ENCODE results near the gene LEMD2.

The LEMD2 gene

DNA sequence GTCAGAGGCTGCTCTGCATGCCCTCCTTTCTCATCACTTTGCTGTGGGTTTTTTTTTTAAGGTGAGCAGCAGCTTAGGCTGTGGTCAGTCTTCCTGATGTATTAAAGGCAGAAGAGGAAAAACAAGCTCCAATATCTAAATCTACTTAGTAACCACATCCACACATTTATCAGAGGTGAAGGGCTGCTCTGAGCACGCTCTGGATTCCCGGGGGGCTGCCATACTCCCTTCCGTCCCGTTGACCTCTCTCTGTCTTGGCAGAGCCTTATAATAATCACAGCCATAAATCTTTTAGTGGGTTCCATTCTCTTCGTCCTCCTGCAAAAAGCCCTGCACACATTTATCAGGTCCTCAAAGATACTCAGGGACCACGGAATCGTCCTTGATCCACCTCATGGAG is 2.7 kb upstream of the LEMD2 start:
- no peak for FAIRE-seq

- FAIRE-seq: no peak
Observed at GRCh38 chr6:33790910-33791309, 2.0 kb upstream of the LEMD2 start.

DNA sequence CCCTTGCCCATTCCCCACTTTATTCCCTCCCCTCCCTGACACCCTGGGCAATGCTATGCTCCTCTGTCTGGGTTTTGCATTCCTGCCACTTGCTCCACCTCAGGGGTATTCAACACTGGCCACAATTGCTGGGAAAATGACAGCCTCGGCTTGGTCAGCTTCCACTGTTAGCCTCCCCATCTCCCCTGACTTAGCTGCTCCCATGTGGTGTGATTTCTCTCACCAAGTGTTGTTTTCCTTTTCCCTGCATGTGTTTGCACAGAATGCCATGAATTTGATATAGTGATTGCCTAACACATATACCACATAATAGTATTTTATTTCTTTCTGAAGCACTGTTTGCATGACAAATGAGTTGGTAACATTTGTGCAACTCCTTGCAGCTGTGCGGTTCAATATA is 1.4 kb upstream of the LEMD2 start:
- no peak for FAIRE-seq

DNA sequence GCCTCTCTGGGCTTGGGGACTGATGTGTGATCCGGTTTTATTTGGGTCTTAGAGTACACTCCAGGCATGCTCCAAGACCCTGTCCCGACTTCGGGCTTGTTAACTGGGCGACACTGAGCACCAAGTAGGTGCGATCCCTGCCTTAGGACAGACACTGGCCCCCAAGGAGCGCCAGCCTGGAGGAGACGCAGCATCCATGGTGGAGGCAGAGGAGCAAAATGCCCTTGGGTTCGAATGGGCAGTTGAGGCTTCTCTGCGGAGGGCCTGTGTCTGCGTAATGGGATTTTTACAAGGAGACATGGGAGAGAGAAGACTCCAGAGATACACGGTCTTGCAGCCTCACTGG is 593 bp upstream of the LEMD2 start:
- FAIRE-seq: no peak

DNA sequence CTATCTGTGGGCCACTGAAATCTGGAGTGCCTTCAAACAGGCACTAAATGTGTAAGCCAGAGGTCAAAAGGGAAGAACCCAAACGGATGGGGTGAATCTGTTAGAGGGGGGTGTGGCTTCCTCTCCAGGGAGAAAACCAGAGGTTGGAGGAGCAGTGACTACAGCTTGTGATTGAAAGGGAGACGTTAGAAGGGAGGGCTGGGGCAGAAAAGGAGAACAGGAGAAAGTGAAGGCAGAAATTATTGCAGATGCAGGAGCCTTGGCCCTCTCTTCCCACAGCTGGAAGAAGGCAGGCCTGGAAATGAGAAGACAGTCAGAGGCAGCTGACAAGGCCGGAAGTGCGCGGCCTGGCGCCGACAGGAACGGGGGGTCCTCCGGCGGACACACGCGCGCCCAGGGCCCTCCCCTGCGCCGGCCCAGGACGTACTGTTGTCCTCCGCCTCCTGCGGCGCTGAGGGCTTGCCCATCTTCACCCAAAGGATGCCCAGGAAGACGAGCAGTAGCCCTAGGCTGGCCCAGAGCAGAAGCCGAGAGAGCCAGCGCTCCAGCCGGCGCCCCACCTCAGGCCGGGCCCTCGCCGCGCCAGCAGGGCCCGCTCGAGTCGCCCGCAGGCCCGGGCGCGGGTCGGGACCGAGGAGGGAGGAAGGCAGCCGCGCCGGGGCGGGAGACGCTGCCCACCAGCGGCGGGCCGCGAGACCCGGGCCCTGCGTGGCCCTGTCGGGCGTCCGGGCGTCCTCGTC is 806 bp downstream of the LEMD2 start:
- FAIRE-seq: no peak

DNA sequence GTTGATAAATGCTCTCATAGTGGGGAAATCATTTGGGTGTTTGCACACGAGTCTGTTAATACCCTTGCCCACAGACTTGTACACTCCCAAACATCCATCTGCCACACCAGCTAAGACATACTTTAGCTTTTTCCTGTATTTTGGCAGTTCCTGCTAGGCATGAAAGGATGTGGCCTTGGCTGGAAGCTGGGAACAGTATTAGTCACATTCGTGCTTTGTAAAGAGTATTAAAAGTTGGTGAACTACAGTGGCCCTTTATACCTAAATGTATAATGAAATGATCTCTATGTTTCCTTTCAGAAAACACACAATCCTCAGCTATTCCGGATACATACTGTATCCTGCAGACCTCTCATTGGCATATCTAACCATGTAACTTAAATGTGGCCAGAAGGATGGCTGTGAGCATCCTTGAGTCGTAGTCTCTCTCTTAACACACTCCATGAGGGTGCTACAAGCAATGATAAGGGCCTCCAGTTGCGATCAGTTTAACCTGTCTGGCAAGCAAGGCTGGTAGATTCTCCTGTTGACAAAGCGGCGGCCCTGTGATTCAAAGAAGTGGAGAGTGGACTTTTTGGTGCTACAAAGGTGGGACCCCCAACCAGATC is 1.5 kb downstream of the LEMD2 start:
- no peak for FAIRE-seq

GRCh38 chr6:33786736-33787135 is 2.2 kb downstream of the LEMD2 start:
- no peak for FAIRE-seq

GRCh38 chr6:33785778-33786177 is 3.2 kb downstream of the LEMD2 start:
- FAIRE-seq: no peak

GRCh38 chr6:33784787-33785186 is 4.1 kb downstream of the LEMD2 start:
- no peak for FAIRE-seq

DNA sequence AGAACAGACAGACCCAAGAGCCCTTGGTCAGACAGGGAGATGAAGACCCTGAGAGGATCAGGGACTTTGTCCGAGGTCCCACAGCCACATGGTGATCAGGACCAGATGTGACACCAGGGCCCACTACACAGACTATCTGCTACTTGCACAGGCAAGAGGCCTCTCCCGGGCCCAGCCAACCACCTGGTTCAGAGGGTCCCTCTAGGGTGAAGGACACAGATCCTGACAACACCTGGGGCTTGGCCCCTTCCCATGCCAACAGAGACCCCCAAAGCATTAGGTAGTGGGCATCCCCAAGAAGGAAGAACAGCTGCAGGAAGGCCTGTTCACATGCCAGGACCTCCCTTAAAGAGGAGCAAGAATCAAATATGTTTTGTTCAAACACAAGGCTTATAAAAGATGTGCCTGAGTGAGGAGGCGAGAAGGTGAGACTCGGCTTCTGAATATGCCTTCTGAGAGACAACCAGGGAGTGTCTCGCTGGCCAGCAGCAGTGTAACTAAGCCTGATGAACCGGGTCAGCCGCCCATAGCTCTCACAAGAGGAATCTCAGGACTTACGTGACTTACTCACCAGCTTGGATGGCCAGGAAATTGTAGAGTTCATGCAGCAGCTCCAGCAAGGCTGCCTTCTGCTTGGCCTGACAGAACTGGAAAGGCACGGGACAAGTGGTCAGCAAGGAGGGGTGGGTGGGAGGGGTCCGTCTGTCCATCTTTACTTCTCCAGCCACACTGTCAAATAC is 5.0 kb downstream of the LEMD2 start:
- FAIRE-seq: no peak

DNA sequence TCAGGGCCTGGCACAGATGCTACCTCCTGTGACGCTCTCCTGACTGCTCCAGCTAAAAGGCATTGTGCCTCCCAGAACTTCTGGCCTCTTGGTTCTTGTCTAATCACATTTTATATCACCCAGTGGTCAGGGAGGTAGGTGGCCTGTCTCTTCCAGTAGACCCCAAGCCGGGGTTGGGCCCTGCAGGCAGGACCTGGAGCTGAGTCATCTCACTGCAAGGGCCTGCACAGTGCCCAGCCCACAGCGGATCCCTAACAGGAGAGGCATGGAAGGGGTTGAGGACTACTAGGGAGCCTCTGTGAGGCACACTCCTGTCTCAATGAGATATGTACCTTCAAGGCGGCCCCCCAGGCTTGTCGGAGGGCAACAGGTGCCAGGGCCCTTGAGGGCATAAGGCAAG is 6.4 kb downstream of the LEMD2 start:
- FAIRE-seq: no peak

- no peak for FAIRE-seq
Observed at GRCh38 chr6:33781131-33781975, 7.6 kb downstream of the LEMD2 start.

DNA sequence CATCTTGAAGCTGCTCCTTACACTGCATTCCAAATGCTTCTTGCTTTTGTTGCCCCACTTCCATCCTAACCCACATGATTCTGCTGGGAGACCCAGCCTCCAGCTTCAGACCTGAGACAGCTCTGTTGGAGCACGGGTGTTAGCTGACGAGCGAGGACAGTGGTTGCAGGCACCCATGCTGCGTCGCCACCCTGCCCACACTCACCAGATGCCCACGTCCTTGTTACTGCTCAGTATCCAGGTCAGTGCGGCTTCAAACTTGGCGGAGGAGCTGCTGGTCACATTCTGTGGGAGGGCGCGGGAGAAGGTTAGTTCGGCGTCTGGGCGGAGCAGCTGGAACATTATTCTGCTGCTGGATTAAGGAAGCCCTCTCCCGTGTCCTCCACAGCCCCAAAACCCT is 9.0 kb downstream of the LEMD2 start:
- no peak for FAIRE-seq

- no peak for FAIRE-seq
Observed at GRCh38 chr6:33779290-33779689, 9.6 kb downstream of the LEMD2 start.

GRCh38 chr6:33778444-33779121 is 10.3 kb downstream of the LEMD2 start:
- no peak for FAIRE-seq

- no peak for FAIRE-seq
Observed at GRCh38 chr6:33777398-33778388, 11.2 kb downstream of the LEMD2 start.

GRCh38 chr6:33776764-33777163 is 12.2 kb downstream of the LEMD2 start:
- FAIRE-seq: no peak

DNA sequence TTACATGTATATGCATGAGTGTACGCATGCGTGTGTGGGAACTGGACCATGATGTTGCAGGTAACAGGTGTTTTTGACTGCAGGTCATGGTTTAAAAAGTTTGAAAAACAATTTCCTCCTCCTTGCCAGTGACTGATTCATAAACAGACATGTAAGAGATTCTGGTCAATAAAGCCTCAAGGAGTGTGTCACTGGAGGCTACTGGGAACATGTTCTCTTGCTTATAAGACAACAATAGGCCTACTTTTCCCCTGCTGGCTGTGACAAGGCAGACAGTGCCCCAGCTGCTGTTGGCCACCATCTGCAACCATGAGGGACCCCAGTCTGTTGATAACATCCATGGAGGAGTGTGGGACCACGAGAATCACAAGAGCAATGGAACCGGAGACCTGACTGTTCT is 12.7 kb downstream of the LEMD2 start:
- no peak for FAIRE-seq

GRCh38 chr6:33774774-33775173 is 14.2 kb downstream of the LEMD2 start:
- FAIRE-seq: no peak

DNA sequence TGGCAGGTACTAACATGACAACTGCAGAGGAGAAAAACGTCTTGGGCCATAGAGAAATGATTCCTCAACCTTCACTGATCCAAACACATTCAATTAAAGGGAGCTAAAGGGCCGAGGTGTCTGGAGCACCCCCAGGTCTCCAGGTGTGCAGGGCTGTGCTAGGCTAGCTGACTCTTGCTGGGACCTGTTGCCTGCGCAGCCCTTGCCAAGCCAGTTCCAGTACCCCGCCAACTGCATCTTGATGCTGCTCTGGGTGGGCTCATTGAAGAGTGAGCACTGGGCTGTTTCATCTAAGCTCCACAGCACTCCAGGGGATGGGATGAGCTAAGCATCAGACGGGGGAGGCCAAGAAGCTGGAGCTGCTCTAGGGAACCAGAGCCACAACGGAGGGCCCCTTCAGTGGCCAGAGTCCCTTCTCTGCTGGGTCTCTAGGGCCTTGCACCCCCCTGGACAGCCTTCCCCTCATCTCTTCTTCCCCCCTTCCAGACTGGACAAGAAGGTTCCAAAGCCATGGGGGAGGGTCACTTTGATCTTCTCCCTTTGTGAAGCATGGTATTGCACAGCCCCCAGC is 15.9 kb downstream of the LEMD2 start:
- no peak for FAIRE-seq

All from TTC549 (cell line).